ENCODE data around the gene RBM23.
A peak's percentile ranks its signal among the peaks of the same experiment; 100 is the strongest.

The RBM23 gene

GRCh38 chr14:22900081-22900799, 18.7 kb downstream of the RBM23 start:
- Mint-ChIP-seq H3K9me3 (no peaks in the 10 kb centered on the region), H3K27ac (no peak overlapping the region), H3K36me3 (peaks cover 10% of the 10 kb centered on the region), H3K4me3 (no peak overlapping the region), H3K4me1 (peaks cover 15% of the 10 kb centered on the region), H3K27me3 (no peaks in the 10 kb centered on the region)

GRCh38 chr14:22898302-22899090, 20.5 kb downstream of the RBM23 start:
- H3K36me3 Mint-ChIP-seq = peaks cover 3% of the 10 kb centered on the region
- H3K27me3 Mint-ChIP-seq = no peaks in the 10 kb centered on the region
- peaks cover 15% of the 10 kb centered on the region for H3K4me1 Mint-ChIP-seq
- no peaks in the 10 kb centered on the region for H3K9me3 Mint-ChIP-seq
- no peak overlapping the region for H3K4me3 Mint-ChIP-seq
- H3K27ac Mint-ChIP-seq = peak overlapping the region; percentile 91

- Mint-ChIP-seq H3K4me3 (no peak overlapping the region), H3K9me3 (no peaks in the 10 kb centered on the region), H3K27me3 (no peaks in the 10 kb centered on the region), H3K4me1 (peaks cover 15% of the 10 kb centered on the region), H3K36me3 (peaks cover 5% of the 10 kb centered on the region), H3K27ac (peak overlapping the region; percentile 20)
Measured at GRCh38 chr14:22897357-22897756, 21.6 kb downstream of the RBM23 start.

GRCh38 chr14:22896760-22897159, 22.2 kb downstream of the RBM23 start:
- Mint-ChIP-seq H3K27me3 (no peaks in the 10 kb centered on the region), H3K4me3 (no peak overlapping the region), H3K36me3 (peaks cover 5% of the 10 kb centered on the region), H3K4me1 (peaks cover 15% of the 10 kb centered on the region), H3K9me3 (no peaks in the 10 kb centered on the region), H3K27ac (no peak overlapping the region)

GRCh38 chr14:22896356-22896755, 22.6 kb downstream of the RBM23 start:
- Mint-ChIP-seq H3K36me3 (peaks cover 5% of the 10 kb centered on the region), H3K27me3 (no peaks in the 10 kb centered on the region), H3K9me3 (no peaks in the 10 kb centered on the region), H3K4me1 (peaks cover 15% of the 10 kb centered on the region), H3K4me3 (no peak overlapping the region), H3K27ac (no peak overlapping the region)

- Mint-ChIP-seq H3K4me3 (no peak overlapping the region), H3K36me3 (peaks cover 5% of the 10 kb centered on the region), H3K4me1 (peaks cover 15% of the 10 kb centered on the region), H3K9me3 (no peaks in the 10 kb centered on the region), H3K27ac (no peak overlapping the region), H3K27me3 (no peaks in the 10 kb centered on the region)
Measured at GRCh38 chr14:22895402-22895801, 23.5 kb downstream of the RBM23 start.

GRCh38 chr14:22893706-22894105, 25.2 kb downstream of the RBM23 start:
- Mint-ChIP-seq H3K27ac (no peak overlapping the region), H3K4me3 (no peak overlapping the region), H3K9me3 (no peaks in the 10 kb centered on the region)

GRCh38 chr14:22892488-22892887, 26.5 kb downstream of the RBM23 start:
- Mint-ChIP-seq H3K4me1 (peaks cover 26% of the 10 kb centered on the region), H3K27me3 (no peaks in the 10 kb centered on the region)

More at GRCh38 chr14:22893706-22894105, 25.2 kb downstream of the RBM23 start:
- H3K4me1 Mint-ChIP-seq = peaks cover 22% of the 10 kb centered on the region
- no peaks in the 10 kb centered on the region for H3K27me3 Mint-ChIP-seq
- H3K36me3 Mint-ChIP-seq = peaks cover 3% of the 10 kb centered on the region

GRCh38 chr14:22890416-22890815, 28.5 kb downstream of the RBM23 start:
- H3K4me3 Mint-ChIP-seq = no peak overlapping the region
- H3K27ac Mint-ChIP-seq = no peak overlapping the region
- H3K4me1 Mint-ChIP-seq = peaks cover 40% of the 10 kb centered on the region
- no peaks in the 10 kb centered on the region for H3K27me3 Mint-ChIP-seq
- peaks cover 2% of the 10 kb centered on the region for H3K36me3 Mint-ChIP-seq
- no peaks in the 10 kb centered on the region for H3K9me3 Mint-ChIP-seq

More at GRCh38 chr14:22892488-22892887, 26.5 kb downstream of the RBM23 start:
- H3K4me3 Mint-ChIP-seq = no peak overlapping the region
- H3K27ac Mint-ChIP-seq = no peak overlapping the region
- no peaks in the 10 kb centered on the region for H3K9me3 Mint-ChIP-seq
- peaks cover 2% of the 10 kb centered on the region for H3K36me3 Mint-ChIP-seq

- no peak overlapping the region for H3K4me3 Mint-ChIP-seq
- H3K27me3 Mint-ChIP-seq = no peaks in the 10 kb centered on the region
- H3K36me3 Mint-ChIP-seq = peaks cover 2% of the 10 kb centered on the region
- H3K4me1 Mint-ChIP-seq = peaks cover 54% of the 10 kb centered on the region
- no peak overlapping the region for H3K27ac Mint-ChIP-seq
- no peaks in the 10 kb centered on the region for H3K9me3 Mint-ChIP-seq
Measured at GRCh38 chr14:22888662-22889061, 30.3 kb downstream of the RBM23 start.

GRCh38 chr14:22887990-22888378, 31.0 kb downstream of the RBM23 start:
- peak overlapping the region; percentile 92 for H3K4me3 Mint-ChIP-seq
- no peaks in the 10 kb centered on the region for H3K36me3 Mint-ChIP-seq
- no peaks in the 10 kb centered on the region for H3K9me3 Mint-ChIP-seq
- H3K27me3 Mint-ChIP-seq = no peaks in the 10 kb centered on the region
- peak overlapping the region; percentile 93 for H3K27ac Mint-ChIP-seq
- peaks cover 59% of the 10 kb centered on the region for H3K4me1 Mint-ChIP-seq

GRCh38 chr14:22887260-22887989, 31.5 kb downstream of the RBM23 start:
- no peaks in the 10 kb centered on the region for H3K9me3 Mint-ChIP-seq
- no peaks in the 10 kb centered on the region for H3K36me3 Mint-ChIP-seq
- H3K4me3 Mint-ChIP-seq = peak overlapping the region; percentile 92
- peak overlapping the region; percentile 93 for H3K27ac Mint-ChIP-seq
- H3K27me3 Mint-ChIP-seq = no peaks in the 10 kb centered on the region
- peaks cover 65% of the 10 kb centered on the region for H3K4me1 Mint-ChIP-seq

GRCh38 chr14:22886500-22887259, 32.3 kb downstream of the RBM23 start:
- peak overlapping the region; percentile 92 for H3K4me3 Mint-ChIP-seq
- no peaks in the 10 kb centered on the region for H3K27me3 Mint-ChIP-seq
- peak overlapping the region; percentile 93 for H3K27ac Mint-ChIP-seq
- H3K36me3 Mint-ChIP-seq = no peaks in the 10 kb centered on the region
- H3K9me3 Mint-ChIP-seq = no peaks in the 10 kb centered on the region
- H3K4me1 Mint-ChIP-seq = peaks cover 71% of the 10 kb centered on the region

GRCh38 chr14:22885975-22886374, 33.0 kb downstream of the RBM23 start:
- Mint-ChIP-seq H3K27me3 (no peaks in the 10 kb centered on the region), H3K4me3 (peak overlapping the region; percentile 50), H3K36me3 (no peaks in the 10 kb centered on the region), H3K27ac (peak overlapping the region; percentile 53), H3K4me1 (peaks cover 74% of the 10 kb centered on the region), H3K9me3 (no peaks in the 10 kb centered on the region)

Measured in activated naive CD4-positive, alpha-beta T cell treated with anti-CD3 and anti-CD28 coated beads, Interleukin-2, amount 50 U/mL, for 24 hours (primary cell).